Adrenal gland (tissue), 5 donors: Measurements from ENCODE around the gene GGNBP2.

Experiments
- CTCF ChIP-seq, 6 experiments: fragments of 450-650 bp in 4 of 6; fragments of 200-600 bp in 2 of 6; sonication (generic) in 1 of 6; IDR thresholded peaks; 1 replicate in 5 of 6; 2 replicates in 1 of 6; pipeline versions ENCODE4 v1.5.1 to v1.8.0; 2016 to 2021; ENCODE audit warnings: antibody characterized with exemption in 6 of 6, mild to moderate bottlenecking in 2 of 6, moderate library complexity in 1 of 6
- POLR2A ChIP-seq, 2 donors: fragments of 450-650 bp; IDR thresholded peaks; one replicate each; pipeline ENCODE4 v1.6.1; 2017; ENCODE audit warnings: antibody characterized with exemption in 2 of 2, mild to moderate bottlenecking in 2 of 2, moderate library complexity in 1 of 2
- donor health status: DM: no; HTN: no; CAD: no.

DNA sequence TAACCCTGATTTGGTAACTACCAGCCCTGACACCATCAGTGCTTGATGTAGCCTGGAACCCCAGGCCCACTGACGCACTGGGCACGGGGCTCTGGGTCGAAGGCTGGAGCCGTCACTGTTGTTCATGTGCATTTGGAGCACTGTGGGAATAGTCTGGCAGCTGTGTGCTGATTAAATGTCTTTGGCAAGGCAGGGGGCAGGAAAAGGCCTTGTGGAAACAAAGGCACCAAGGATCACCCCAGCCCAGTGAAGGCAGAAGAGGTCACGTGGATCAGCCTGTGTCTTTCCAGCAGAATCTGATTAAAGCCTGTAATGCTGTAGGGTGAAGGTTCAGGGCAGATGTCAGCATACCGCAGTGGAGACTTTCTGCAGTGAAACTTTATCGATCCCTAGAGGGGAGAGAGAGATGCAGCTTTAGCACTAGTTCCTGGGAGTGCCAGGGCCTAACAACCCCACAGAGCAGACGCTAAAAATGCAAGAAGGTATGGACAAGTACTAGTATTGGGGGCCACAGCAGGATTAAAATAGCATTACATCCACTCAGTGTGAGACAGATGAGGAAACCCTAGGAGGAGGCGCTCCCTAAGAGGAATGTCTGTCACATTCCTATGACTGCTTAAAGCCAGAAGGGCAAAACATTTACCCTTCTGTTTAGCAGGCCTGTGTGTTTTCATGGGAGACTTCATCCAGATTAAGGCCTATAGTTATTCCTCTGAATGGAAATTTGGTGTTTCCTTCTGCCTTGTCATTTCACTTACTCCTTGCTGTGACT, 48.5 kb upstream of the GGNBP2 start:
- no peak for TF ChIP-seq POLR2A (IDR thresholded peaks at IDR 0.05)
- TF ChIP-seq CTCF (IDR thresholded peaks at IDR 0.05) = no peak
